ENCODE measurements around the gene TNFRSF1B. TPM values are rescaled to one million over a fixed set of nuclear protein-coding genes. Genes with fewer than 3 reads are reported as not detected.
A peak's percentile ranks its signal among the peaks of the same experiment; 100 is the strongest.

The TNFRSF1B gene
- total RNA-seq, 1 donor = 7.3 TPM

GRCh38 chr1:12151465-12151864 lies 15.3 kb upstream of the TNFRSF1B start:
- TF ChIP-seq CTCF (IDR thresholded peaks at IDR 0.05; ENCODE audit: insufficient read depth, low read length) = no peak
- DNase-seq (ENCODE audit: low read depth) = no peak
- no peak overlapping the region for H3K4me3 ChIP-seq (ENCODE audit: low read depth, low read length)

- TF ChIP-seq CTCF (IDR thresholded peaks at IDR 0.05; ENCODE audit: insufficient read depth, low read length) = no peak
These were observed 14.5 kb upstream of the TNFRSF1B start for GRCh38 chr1:12152113-12152891.

GRCh38 chr1:12153181-12153785 lies 13.5 kb upstream of the TNFRSF1B start:
- no peak overlapping the region for H3K4me3 ChIP-seq (ENCODE audit: low read depth, low read length)
- TF ChIP-seq CTCF (IDR thresholded peaks at IDR 0.05; ENCODE audit: insufficient read depth, low read length) = no peak
- DNase-seq (ENCODE audit: low read depth) = peak; percentile 70

More at GRCh38 chr1:12152113-12152891, 14.5 kb upstream of the TNFRSF1B start:
- DNase-seq (ENCODE audit: low read depth) = no peak
- H3K4me3 ChIP-seq (ENCODE audit: low read depth, low read length) = no peak overlapping the region

GRCh38 chr1:12155328-12155727 lies 11.5 kb upstream of the TNFRSF1B start:
- no peak overlapping the region for H3K4me3 ChIP-seq (ENCODE audit: low read depth, low read length)
- DNase-seq (ENCODE audit: low read depth) = no peak
- no peak for TF ChIP-seq CTCF (IDR thresholded peaks at IDR 0.05; ENCODE audit: insufficient read depth, low read length)

- no peak for TF ChIP-seq CTCF (IDR thresholded peaks at IDR 0.05; ENCODE audit: insufficient read depth, low read length)
- H3K4me3 ChIP-seq (ENCODE audit: low read depth, low read length) = no peak overlapping the region
- DNase-seq (ENCODE audit: low read depth) = no peak
These were observed 9.2 kb upstream of the TNFRSF1B start for GRCh38 chr1:12157366-12158231.

- TF ChIP-seq CTCF (IDR thresholded peaks at IDR 0.05; ENCODE audit: insufficient read depth, low read length) = no peak
- no peak for DNase-seq (ENCODE audit: low read depth)
- H3K4me3 ChIP-seq (ENCODE audit: low read depth, low read length) = no peak overlapping the region
These were observed 8.3 kb upstream of the TNFRSF1B start for GRCh38 chr1:12158357-12159092.

Measured in fibroblast of the aortic adventitia (primary cell).